HG03039 (cell line): ENCODE results near the gene INSIG1.

Source experiments
- ATAC-seq: cut with Tn5 transposase; IDR thresholded peaks from one replicate; pipeline ENCODE4 v1.9.1; 2021; ENCODE audit warnings: mild to moderate bottlenecking, moderate library complexity; ENCODE audit not compliant: unreplicated experiment

The INSIG1 gene

GRCh38 chr7:155284496-155285274 is 13.0 kb upstream of the INSIG1 start:
- no peak for ATAC-seq

GRCh38 chr7:155285423-155285822 is 12.3 kb upstream of the INSIG1 start:
- ATAC-seq, result no peak

DNA sequence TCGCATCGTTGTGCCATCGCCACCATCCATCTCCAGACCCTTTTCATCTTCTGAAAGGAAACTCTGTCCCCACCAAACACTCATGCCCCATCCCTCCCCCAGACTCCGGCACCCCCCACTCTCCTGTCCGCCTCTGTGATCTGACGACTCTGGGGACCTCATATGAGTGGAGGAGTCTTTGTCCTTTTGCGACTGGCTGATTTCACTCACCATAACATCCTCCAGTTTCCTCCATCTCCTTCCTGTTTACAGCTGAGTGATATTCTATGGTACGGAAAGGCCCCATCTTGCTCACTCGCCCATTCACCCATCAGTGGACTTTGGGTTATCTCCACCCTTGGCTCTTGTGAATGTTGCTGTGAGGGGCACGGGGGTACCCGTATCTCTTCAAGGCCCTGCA is 11.8 kb upstream of the INSIG1 start:
- ATAC-seq, result no peak

GRCh38 chr7:155286686-155287085 is 11.0 kb upstream of the INSIG1 start:
- ATAC-seq, result no peak

GRCh38 chr7:155287284-155287935 is 10.3 kb upstream of the INSIG1 start:
- ATAC-seq, result no peak

DNA sequence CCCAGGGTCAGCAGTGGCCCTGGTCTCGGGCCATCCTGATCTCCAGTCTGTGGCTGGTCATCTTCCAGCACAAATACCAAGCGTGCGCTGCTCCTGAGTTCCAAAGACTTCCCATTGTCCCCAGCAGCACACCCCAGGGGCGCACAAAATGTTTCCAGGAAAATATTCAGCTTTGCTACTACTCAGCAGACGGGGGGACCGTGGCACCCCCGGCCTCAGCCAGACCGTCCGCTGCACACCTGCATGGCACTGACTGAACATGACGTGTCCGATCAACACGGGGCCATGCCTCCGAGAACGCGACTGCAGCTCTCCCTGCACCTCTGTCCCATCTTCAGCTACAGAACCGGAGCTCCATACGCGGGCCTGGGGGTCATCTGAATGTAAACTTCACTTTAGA is 9.6 kb upstream of the INSIG1 start:
- no peak for ATAC-seq

GRCh38 chr7:155289107-155289506 is 8.6 kb upstream of the INSIG1 start:
- ATAC-seq, result no peak

DNA sequence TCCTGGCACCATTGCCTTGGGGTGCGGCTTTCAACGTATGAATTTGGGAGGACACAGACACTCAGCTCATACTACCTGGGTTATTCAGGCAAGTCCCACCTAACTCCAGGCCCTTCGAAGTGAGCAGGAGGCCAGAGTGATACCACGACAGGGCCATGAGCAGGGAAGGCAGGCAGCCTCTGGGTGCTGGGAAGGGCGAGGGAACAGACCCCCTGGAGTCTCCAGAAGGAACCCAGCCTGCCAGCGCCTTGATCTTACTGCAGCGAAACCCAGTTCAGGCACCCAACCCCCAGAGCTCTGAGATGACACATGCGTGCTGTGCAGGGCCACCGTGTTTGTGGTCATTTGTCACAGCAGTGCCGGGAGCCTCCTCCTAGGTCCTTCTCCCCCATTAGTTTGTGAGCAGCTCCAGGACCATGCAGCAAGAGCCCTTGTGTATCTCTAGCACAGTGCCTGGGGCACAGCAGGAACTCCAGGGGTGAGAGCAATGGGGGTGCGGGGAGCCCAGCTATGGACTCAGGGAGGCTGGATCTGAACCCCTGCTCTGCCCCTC is 7.7 kb upstream of the INSIG1 start:
- ATAC-seq, result no peak

GRCh38 chr7:155291045-155291530 is 6.6 kb upstream of the INSIG1 start:
- ATAC-seq, result peak; percentile 47

DNA sequence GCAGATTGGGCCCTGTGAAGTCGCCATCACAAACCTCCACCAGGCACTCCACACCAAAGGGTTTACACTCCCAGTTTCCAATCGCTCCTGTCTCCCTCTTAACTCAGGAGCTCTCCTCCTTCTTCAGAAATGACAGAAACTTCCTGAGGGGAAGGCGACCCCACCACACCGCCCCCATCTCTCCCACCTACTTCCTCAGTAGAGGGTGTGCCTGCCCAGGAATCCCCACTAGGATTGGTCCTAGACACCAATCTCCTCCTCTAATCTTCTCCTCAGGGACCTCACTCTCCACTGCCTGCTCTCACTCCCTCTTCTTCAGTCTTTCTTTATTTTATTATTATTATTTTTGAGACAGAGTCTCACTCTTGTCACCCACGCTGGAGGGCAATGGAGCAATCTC is 5.9 kb upstream of the INSIG1 start:
- no peak for ATAC-seq

GRCh38 chr7:155292680-155293226 is 4.9 kb upstream of the INSIG1 start:
- ATAC-seq, result no peak

DNA sequence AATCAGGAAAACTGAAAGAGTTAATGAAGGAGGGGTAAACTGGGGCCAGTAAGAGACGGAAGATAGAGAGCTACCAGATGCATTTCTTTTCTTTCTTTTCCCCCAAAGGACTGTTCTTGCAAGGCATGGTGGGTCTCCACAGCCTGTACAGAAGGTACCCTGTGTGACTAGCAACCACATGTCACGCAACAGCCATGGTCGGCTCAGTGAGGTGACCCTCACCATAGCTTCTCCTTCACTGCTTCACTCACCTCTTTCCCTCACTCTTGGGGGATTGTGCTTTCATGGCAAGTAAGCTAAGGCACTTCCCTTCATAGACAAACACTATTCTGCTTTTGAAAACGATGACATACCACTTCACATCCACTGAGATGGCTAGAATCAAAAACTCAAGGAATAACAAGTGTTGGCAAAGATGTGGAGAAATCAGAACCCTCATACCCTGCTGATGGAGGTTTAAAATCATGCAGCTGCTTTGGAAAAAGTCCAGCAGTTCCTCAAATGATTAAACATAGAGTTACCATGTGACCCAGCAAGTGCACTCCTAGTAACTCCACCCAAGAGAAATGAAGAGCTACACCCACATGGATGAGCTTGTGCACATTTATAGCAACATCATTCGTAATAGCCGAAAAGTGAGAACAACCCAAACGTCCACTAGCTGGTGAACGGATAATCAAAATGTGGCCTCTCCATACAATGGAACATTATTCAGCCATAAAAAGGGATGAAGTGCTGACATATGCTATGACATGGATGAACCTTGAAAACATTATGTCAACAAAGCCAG is 3.8 kb upstream of the INSIG1 start:
- ATAC-seq, result no peak

DNA sequence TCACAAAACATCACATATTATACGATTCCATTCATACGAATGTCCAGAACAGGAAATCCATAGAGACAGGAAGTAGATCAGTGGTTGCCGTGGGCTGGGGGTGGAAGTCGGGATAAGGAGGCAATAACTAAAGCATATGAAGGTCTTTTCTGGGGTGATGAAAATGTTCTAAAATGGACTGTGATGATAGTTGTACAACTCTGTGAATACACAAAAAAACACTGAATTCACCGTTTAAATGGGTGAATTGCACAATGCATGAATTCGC is 3.2 kb upstream of the INSIG1 start:
- ATAC-seq, result no peak

GRCh38 chr7:155295511-155295910 is 2.2 kb upstream of the INSIG1 start:
- no peak for ATAC-seq

DNA sequence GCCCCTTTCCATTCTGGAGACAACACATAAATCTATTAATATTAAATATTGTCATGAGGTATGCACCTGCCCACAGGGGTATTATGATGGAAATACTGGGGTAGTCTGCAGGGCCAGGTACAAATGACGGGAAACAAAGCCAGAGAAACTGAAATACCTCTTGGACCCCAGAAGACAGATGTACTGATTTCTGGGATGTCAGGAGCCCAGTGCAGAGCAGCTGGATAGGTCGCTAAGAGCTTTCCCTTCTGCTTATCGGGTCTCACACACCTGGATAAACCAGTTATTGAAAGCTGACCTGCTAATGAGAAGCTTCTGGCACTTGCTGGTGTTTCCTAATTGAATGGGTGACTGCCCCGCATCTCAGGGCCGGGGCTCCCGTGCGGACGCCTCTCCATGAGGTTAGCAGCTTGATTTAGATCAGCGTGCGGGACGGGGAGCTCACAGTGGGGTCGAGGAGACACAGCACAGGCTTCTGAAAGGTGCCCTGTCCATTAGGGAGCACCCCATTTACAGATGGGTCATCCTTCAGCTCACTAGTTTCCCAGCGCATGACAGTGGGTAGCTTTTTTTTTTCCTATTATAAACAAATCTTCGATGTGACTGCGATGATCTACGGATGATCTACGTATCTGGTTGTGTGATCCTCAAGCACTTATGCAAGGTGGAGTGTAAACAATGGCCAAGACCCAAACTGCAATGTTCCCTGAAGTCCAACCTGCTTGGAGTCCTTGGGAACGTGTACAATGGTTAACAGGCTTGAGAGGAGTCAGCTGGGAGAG is 1.5 kb upstream of the INSIG1 start:
- no peak for ATAC-seq

- ATAC-seq, result peak; percentile 15
These were observed 726 bp upstream of the INSIG1 start for GRCh38 chr7:155296788-155297516.

DNA sequence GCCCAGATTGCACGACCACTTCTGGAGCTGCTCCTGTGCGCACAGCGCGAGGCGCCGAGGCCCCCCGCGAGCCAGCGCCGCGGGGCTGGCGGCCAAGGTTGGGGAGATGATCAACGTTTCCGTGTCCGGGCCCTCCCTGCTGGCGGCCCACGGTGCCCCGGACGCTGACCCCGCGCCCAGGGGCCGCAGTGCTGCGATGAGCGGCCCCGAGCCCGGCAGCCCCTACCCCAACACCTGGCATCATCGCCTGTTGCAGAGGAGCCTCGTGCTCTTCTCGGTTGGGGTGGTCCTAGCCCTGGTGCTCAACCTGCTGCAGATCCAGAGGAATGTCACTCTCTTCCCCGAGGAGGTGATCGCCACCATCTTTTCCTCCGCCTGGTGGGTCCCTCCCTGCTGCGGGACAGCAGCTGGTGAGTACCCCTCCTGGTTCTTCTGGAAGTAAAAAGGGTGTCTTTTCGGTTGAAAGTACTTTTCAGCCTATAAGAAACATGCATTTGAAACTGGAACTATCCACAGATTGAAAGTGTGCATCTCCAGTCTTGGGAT is 683 bp downstream of the INSIG1 start:
- ATAC-seq, result peak; percentile 0

- peak; percentile 62 for ATAC-seq
These were observed 1.3 kb downstream of the INSIG1 start for GRCh38 chr7:155298834-155299534.
